Measurements from ENCODE around the gene PNCK.

- TF ChIP-seq, protein P1, sequence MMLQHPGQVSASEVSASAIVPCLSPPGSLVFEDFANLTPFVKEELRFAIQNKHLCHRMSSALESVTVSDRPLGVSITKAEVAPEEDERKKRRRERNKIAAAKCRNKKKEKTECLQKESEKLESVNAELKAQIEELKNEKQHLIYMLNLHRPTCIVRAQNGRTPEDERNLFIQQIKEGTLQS (IDR thresholded peaks at IDR 0.05): no peak
- TF ChIP-seq CEBPB (IDR thresholded peaks at IDR 0.05; ENCODE audit: low read depth) (no peak), POLR2AphosphoS5 (IDR thresholded peaks at IDR 0.05; ENCODE audit: low read depth, low read length) (no peak), EZH2 (IDR thresholded peaks at IDR 0.05) (no peak), EZH2phosphoT487 (IDR thresholded peaks at IDR 0.05; ENCODE audit: borderline replicate concordance) (no peak), RAD21 (IDR thresholded peaks at IDR 0.05; ENCODE audit: low read depth) (no peak)
- TF ChIP-seq, protein P2, sequence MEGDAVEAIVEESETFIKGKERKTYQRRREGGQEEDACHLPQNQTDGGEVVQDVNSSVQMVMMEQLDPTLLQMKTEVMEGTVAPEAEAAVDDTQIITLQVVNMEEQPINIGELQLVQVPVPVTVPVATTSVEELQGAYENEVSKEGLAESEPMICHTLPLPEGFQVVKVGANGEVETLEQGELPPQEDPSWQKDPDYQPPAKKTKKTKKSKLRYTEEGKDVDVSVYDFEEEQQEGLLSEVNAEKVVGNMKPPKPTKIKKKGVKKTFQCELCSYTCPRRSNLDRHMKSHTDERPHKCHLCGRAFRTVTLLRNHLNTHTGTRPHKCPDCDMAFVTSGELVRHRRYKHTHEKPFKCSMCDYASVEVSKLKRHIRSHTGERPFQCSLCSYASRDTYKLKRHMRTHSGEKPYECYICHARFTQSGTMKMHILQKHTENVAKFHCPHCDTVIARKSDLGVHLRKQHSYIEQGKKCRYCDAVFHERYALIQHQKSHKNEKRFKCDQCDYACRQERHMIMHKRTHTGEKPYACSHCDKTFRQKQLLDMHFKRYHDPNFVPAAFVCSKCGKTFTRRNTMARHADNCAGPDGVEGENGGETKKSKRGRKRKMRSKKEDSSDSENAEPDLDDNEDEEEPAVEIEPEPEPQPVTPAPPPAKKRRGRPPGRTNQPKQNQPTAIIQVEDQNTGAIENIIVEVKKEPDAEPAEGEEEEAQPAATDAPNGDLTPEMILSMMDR (IDR thresholded peaks at IDR 0.05 in 2 of 3, conservative IDR thresholded peaks at IDR 0.05 in 1 of 3; ENCODE audit: borderline replicate concordance in 1 of 3, insufficient read depth in 1 of 3, low read depth in 2 of 3, low read length in 2 of 3): no peak
These were observed 38.8 kb downstream of the PNCK start for GRCh38 chrX:153634832-153635231.
